ENCODE results near the gene ATP9B.
A peak's percentile ranks its signal among the peaks of the same experiment; 100 is the strongest.
"Not testable (repeated sequence)": the region's sequence is repeated elsewhere in the genome, so short reads cannot be mapped to it uniquely, and the experiment has no call there.

ATP9B gene

GRCh38 chr18:79151191-79151590 is 82.0 kb downstream of the ATP9B start:
- DNase-seq: no peak

- DNase-seq: no peak
Measured at GRCh38 chr18:79156327-79156726, 87.1 kb downstream of the ATP9B start.

GRCh38 chr18:79164706-79165105 is 95.5 kb downstream of the ATP9B start:
- DNase-seq: no peak

GRCh38 chr18:79166702-79167101 is 97.5 kb downstream of the ATP9B start:
- no peak for DNase-seq

- DNase-seq: no peak
Measured at GRCh38 chr18:79167526-79168190, 98.5 kb downstream of the ATP9B start.

GRCh38 chr18:79169958-79170555 is 100.9 kb downstream of the ATP9B start:
- no peak for DNase-seq

- DNase-seq: not testable (repeated sequence)
Measured at GRCh38 chr18:79172331-79172730, 103.1 kb downstream of the ATP9B start.

GRCh38 chr18:79173742-79174141 is 104.5 kb downstream of the ATP9B start:
- DNase-seq: no peak

- DNase-seq: no peak
Measured at GRCh38 chr18:79178113-79178531, 108.9 kb downstream of the ATP9B start.

- no peak for DNase-seq
Measured at GRCh38 chr18:79182047-79182713, 113.0 kb downstream of the ATP9B start.

GRCh38 chr18:79185648-79186047 is 116.5 kb downstream of the ATP9B start:
- DNase-seq: no peak

GRCh38 chr18:79186649-79187048 is 117.5 kb downstream of the ATP9B start:
- DNase-seq: no peak

GRCh38 chr18:79187532-79188277 is 118.5 kb downstream of the ATP9B start:
- no peak for DNase-seq

- DNase-seq: no peak
Measured at GRCh38 chr18:79191418-79191817, 122.2 kb downstream of the ATP9B start.

GRCh38 chr18:79191956-79192355 is 122.8 kb downstream of the ATP9B start:
- no peak for DNase-seq

- DNase-seq: no peak
Measured at GRCh38 chr18:79193826-79194225, 124.6 kb downstream of the ATP9B start.

GRCh38 chr18:79195716-79196683 is 126.8 kb downstream of the ATP9B start:
- DNase-seq: no peak

GRCh38 chr18:79197531-79197930 is 128.3 kb downstream of the ATP9B start:
- DNase-seq: no peak

- no peak for DNase-seq
Measured at GRCh38 chr18:79199691-79200374, 130.6 kb downstream of the ATP9B start.

- peak in 1 of 2 experiments; percentile 18 for DNase-seq
Measured at GRCh38 chr18:79200546-79201268, 131.5 kb downstream of the ATP9B start.

GRCh38 chr18:79203017-79203605 is 133.9 kb downstream of the ATP9B start:
- DNase-seq: no peak
